K562 (cell line): ENCODE measurements around the gene CCDC137. TPM values are rescaled to one million over a fixed set of nuclear protein-coding genes. Genes with fewer than 3 reads are reported as not detected.

Experiments
- CHD2 ChIP-seq: IDR thresholded peaks from 2 replicates; pipeline ENCODE4 v1.6.1; 2011; ENCODE audit warnings: low read depth, low read length
- COPS2 ChIP-seq: fragments of 450-650 bp; conservative IDR thresholded peaks from 2 replicates; pipeline ENCODE4 v1.6.1; 2016; ENCODE audit warnings: mild to moderate bottlenecking, moderate library complexity
- FOXJ2 ChIP-seq: fragments of 200-800 bp; sonication (Bioruptor generic); IDR thresholded peaks from 2 replicates; pipeline ENCODE4 v1.6.1; 2016; ENCODE audit warnings: missing genetic modification characterization, missing compliant biosample characterization
- HMG20A ChIP-seq: fragments of 450-650 bp; formaldehyde crosslinking; conservative IDR thresholded peaks from 2 replicates; pipeline ENCODE4 v1.4.0; 2020; ENCODE audit warnings: mild to moderate bottlenecking, mixed read lengths
- HNRNPH1 ChIP-seq: fragments of 200-400 bp; formaldehyde crosslinking; optimal IDR thresholded peaks from 2 replicates; pipeline ENCODE3; 2017; ENCODE audit warnings: low read depth, mild to moderate bottlenecking, low read length, moderate library complexity
- HNRNPK ChIP-seq: fragments of 200-400 bp; formaldehyde crosslinking; IDR thresholded peaks from one replicate; pipeline ENCODE4 v1.6.1; 2018; ENCODE audit warnings: mild to moderate bottlenecking, low read depth, low read length; ENCODE audit not compliant: poor library complexity, severe bottlenecking
- MTA1 ChIP-seq: fragments of 450-650 bp; IDR thresholded peaks from 2 replicates; pipeline ENCODE4 v1.6.1; 2017; ENCODE audit warnings: borderline replicate concordance
- PRDM10 ChIP-seq: fragments of 450-650 bp; IDR thresholded peaks from 2 replicates; pipeline ENCODE4 v1.6.1; 2018; ENCODE audit not compliant: partially characterized antibody
- RFX7 ChIP-seq: fragments of 250-450 bp; sonication (Bioruptor Pico); IDR thresholded peaks from 2 replicates; pipeline ENCODE4 v1.5.1; 2021; ENCODE audit warnings: mild to moderate bottlenecking
- TAF7 ChIP-seq: fragments of 450-650 bp; IDR thresholded peaks from 2 replicates; pipeline ENCODE4 v1.6.1; 2016; ENCODE audit warnings: missing genetic modification characterization, missing compliant biosample characterization
- THAP12 ChIP-seq: fragments of 250-450 bp; sonication (Bioruptor Pico); IDR thresholded peaks from 2 replicates; pipeline ENCODE4 v1.9.0; 2021; ENCODE audit warnings: mild to moderate bottlenecking, inconsistent platforms
- TOE1 ChIP-seq, 2 experiments: fragments of 450-650 bp in 1 of 2; sonication (generic) in 1 of 2; formaldehyde crosslinking in 1 of 2; IDR thresholded peaks; 2 replicates each; pipeline versions ENCODE4 v1.7.1 to v1.8.0; 2016 to 2022; ENCODE audit warnings: borderline replicate concordance in 2 of 2, mild to moderate bottlenecking in 2 of 2, antibody characterized with exemption in 1 of 2, inconsistent platforms in 1 of 2, low read depth in 1 of 2, missing genetic modification reagents in 1 of 2, moderate library complexity in 1 of 2
- ZBTB5 ChIP-seq: fragments of 450-650 bp; IDR thresholded peaks from 2 replicates; pipeline ENCODE4 v1.6.1; 2017; ENCODE audit warnings: antibody characterized with exemption
- ZBTB8A ChIP-seq: fragments of 450-650 bp; IDR thresholded peaks from 2 replicates; pipeline ENCODE4 v1.6.1; 2018; ENCODE audit warnings: mild to moderate bottlenecking, moderate library complexity; ENCODE audit not compliant: partially characterized antibody
- ZC3H8 ChIP-seq: fragments of 450-650 bp; IDR thresholded peaks from 2 replicates; pipeline ENCODE4 v1.6.1; 2017
- ZNF592 ChIP-seq: fragments of 450-650 bp; IDR thresholded peaks from 2 replicates; pipeline ENCODE4 v1.6.1; 2017; ENCODE audit warnings: antibody characterized with exemption, mild to moderate bottlenecking
- polyA plus RNA-seq, 8 experiments: library from polyadenylated mRNA; depleted of rRNA in 4 of 8; stranded (reverse) in 5 of 8; unstranded in 3 of 8; fragments of >200 nt; fragmentation: Nextera tagmentation in 2 of 8; fragmentation: Illumina TruSeq in 1 of 8; extraction: Ambion mirVana in 2 of 8; extraction: Trizol in 1 of 8; gene quantifications; 2 replicates each; pipeline versions ENCODE4 v1.2.1 to v1.2.3, GENCODE V29; 2011 to 2014; ENCODE audit warnings: inconsistent platforms in 1 of 8, missing spikeins in 1 of 8
- total RNA-seq, 7 experiments: library from RNA; depleted of rRNA in 6 of 7; stranded (reverse); fragments of >200 nt in 6 of 7; fragmentation: Illumina TruSeq in 2 of 7; extraction: Trizol in 2 of 7; gene quantifications; 2 replicates each; pipeline versions ENCODE4 v1.2.1 to v1.2.3, GENCODE V29; 2011 to 2021; ENCODE audit warnings: low replicate concordance in 1 of 7

The CCDC137 gene
- total and polyA plus RNA-seq, 9 of the 15 experiments (the other 6 are each of a cell fraction or from before 2014, with no cell fraction given) = 2.3 to 68.1 (median 38.3) TPM

- TF ChIP-seq ZC3H8 (no peak), FOXJ2 (no peak), THAP12 (peak; percentile 71; the same call in 1 of the 2 replicates), COPS2 (no peak), MTA1 (no peak), ZNF592 (no peak), HNRNPH1 (peak; percentile 41), HMG20A (CRISPR knock-in tag) (no peak), ZBTB8A (no peak), HNRNPK (no peak), PRDM10 (no peak), TOE1 (IDR thresholded peaks at IDR 0.05; ENCODE audit: borderline replicate concordance) (no peak), TOE1 (CRISPR knock-in tag; IDR thresholded peaks at IDR 0.05; ENCODE audit: borderline replicate concordance, low read depth) (no peak), RFX7 (CRISPR knock-in tag) (no peak), TAF7 (tag) (no peak), ZBTB5 (no peak), CHD2 (no peak)
Measured at GRCh38 chr17:81712468-81713003, 46.0 kb downstream of the CCDC137 start (continued).
